Trophoblast cell (in vitro differentiated cells and primary cell): ENCODE measurements around the gene AK3.

Experiments used
- DNase-seq, 2 donors: peaks; one replicate each; pipeline ENCODE4 v3.0.0-alpha.2; 2016
- H2AFZ ChIP-seq: 2 replicates; pipeline ENCODE4 v1.6.1; 2013; ENCODE audit warnings: low read length, moderate library complexity, mild to moderate bottlenecking; ENCODE audit not compliant: insufficient read depth, poor library complexity
- H2AK5ac ChIP-seq: 2 replicates; pipeline ENCODE4 v1.6.1; 2013; ENCODE audit warnings: mild to moderate bottlenecking, low read length
- H2BK120ac ChIP-seq: 2 replicates; pipeline ENCODE4 v1.6.1; 2013; ENCODE audit warnings: low read length, mild to moderate bottlenecking, moderate library complexity; ENCODE audit not compliant: insufficient read depth, poor library complexity
- H2BK12ac ChIP-seq: 2 replicates; pipeline ENCODE4 v1.6.1; 2013; ENCODE audit warnings: mild to moderate bottlenecking, low read length, moderate library complexity
- H2BK5ac ChIP-seq: 2 replicates; pipeline ENCODE4 v1.6.1; 2013; ENCODE audit warnings: low read length, low read depth, moderate library complexity, mild to moderate bottlenecking; ENCODE audit not compliant: poor library complexity
- H3K14ac ChIP-seq: 2 replicates; pipeline ENCODE4 v1.6.1; 2013; ENCODE audit warnings: mild to moderate bottlenecking, low read length
- H3K18ac ChIP-seq: 2 replicates; pipeline ENCODE4 v1.6.1; 2013; ENCODE audit warnings: mild to moderate bottlenecking, low read length
- H3K23ac ChIP-seq: 2 replicates; pipeline ENCODE4 v1.6.1; 2013; ENCODE audit warnings: low read length
- H3K27ac ChIP-seq: 2 replicates; pipeline ENCODE4 v1.5.1; 2013; ENCODE audit warnings: low read depth, mild to moderate bottlenecking, inconsistent platforms, low read length, moderate library complexity
- H3K27me3 ChIP-seq: 2 replicates; pipeline ENCODE4 v1.6.1; 2013; ENCODE audit warnings: inconsistent platforms, mild to moderate bottlenecking, low read length, moderate library complexity; ENCODE audit not compliant: insufficient read depth
- H3K36me3 ChIP-seq, 2 experiments: 1 replicate in 1 of 2; 2 replicates in 1 of 2; pipeline ENCODE4 v1.6.1; 2013; ENCODE audit warnings: low read length in 2 of 2, mild to moderate bottlenecking in 2 of 2, moderate library complexity in 1 of 2; ENCODE audit not compliant: insufficient read depth in 2 of 2, control insufficient read depth in 1 of 2
- H3K4ac ChIP-seq: 2 replicates; pipeline ENCODE4 v1.6.1; 2013; ENCODE audit warnings: low read depth, mild to moderate bottlenecking, low read length, moderate library complexity
- H3K4me1 ChIP-seq, 2 experiments: 1 replicate in 1 of 2; 2 replicates in 1 of 2; pipeline ENCODE4 v1.6.1; 2013; ENCODE audit warnings: low read length in 2 of 2, mild to moderate bottlenecking in 2 of 2, moderate library complexity in 1 of 2; ENCODE audit not compliant: insufficient read depth in 2 of 2, control insufficient read depth in 1 of 2
- H3K4me2 ChIP-seq: 2 replicates; pipeline ENCODE4 v1.6.1; 2013; ENCODE audit warnings: inconsistent platforms, mild to moderate bottlenecking, low read length, moderate library complexity
- H3K4me3 ChIP-seq: 2 replicates; pipeline ENCODE4 v1.5.1; 2013; ENCODE audit warnings: mild to moderate bottlenecking, low read depth, low read length, inconsistent platforms
- H3K79me1 ChIP-seq: one replicate; pipeline ENCODE4 v1.6.1; 2013; ENCODE audit warnings: low read length
- H3K79me2 ChIP-seq: 2 replicates; pipeline ENCODE4 v1.6.1; 2013; ENCODE audit warnings: low read length, mild to moderate bottlenecking; ENCODE audit not compliant: control insufficient read depth, insufficient read depth, poor library complexity
- H3K9ac ChIP-seq: 2 replicates; pipeline ENCODE4 v1.6.1; 2013; ENCODE audit warnings: mild to moderate bottlenecking, low read length
- H3K9me3 ChIP-seq: 2 replicates; pipeline ENCODE4 v1.6.1; 2013; ENCODE audit warnings: low read depth, mild to moderate bottlenecking, control low read depth, inconsistent platforms, low read length; ENCODE audit not compliant: insufficient read depth
- H4K12ac ChIP-seq: 2 replicates; pipeline ENCODE4 v1.6.1; 2013; ENCODE audit warnings: low read depth, mild to moderate bottlenecking, low read length, moderate library complexity
- H4K8ac ChIP-seq: 2 replicates; pipeline ENCODE4 v1.6.1; 2013; ENCODE audit warnings: low read depth, mild to moderate bottlenecking, low read length, moderate library complexity
- H4K91ac ChIP-seq: one replicate; pipeline ENCODE4 v1.6.1; 2013; ENCODE audit warnings: low read depth, mild to moderate bottlenecking, low read length, moderate library complexity
- WGBS: extraction: QIAGEN DNeasy Blood & Tissue Kit; methylation state at CpG from one replicate; pipeline ENCODE4 v1.1.7; 2013; ENCODE audit warnings: missing lambda C conversion rate; ENCODE audit not compliant: insufficient read length, insufficient coverage; ENCODE audit errors: extremely low coverage; 5-methylcytosine and 5-hydroxymethylcytosine counted together

AK3 gene

DNA sequence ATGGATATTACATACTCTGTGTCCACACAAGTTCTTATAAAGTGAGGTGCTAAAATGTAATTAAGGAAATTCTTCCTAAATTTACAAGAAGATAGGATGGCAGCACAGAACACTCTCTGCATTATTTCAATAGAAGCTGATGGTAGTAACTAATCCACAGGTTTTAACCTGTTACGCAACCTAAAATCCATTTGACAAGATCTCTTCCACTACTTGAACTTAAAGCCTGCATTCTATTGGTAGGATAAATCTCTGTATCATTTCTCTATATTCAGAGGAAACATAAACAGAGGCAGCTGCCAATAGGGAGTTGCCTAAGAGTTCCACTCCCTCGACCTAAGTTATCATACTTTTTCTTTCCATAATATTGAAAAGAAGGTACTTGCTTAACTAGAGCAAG lies 40.1 kb downstream of the AK3 start:
- no peak overlapping the region for H4K8ac ChIP-seq
- no peaks in the 10 kb centered on the region for H3K79me2 ChIP-seq
- no peaks in the 10 kb centered on the region for H3K9me3 ChIP-seq
- H2AK5ac ChIP-seq: no peak overlapping the region
- H3K14ac ChIP-seq: no peak overlapping the region
- H3K36me3 ChIP-seq: peaks cover 0 to 4% of the 10 kb centered on the region in 2 experiments
- H3K27me3 ChIP-seq: no peaks in the 10 kb centered on the region
- no peak overlapping the region for H3K9ac ChIP-seq
- H3K4ac ChIP-seq: no peak overlapping the region
- H3K4me2 ChIP-seq: no peak overlapping the region
- no peak overlapping the region for H2BK12ac ChIP-seq
- H4K12ac ChIP-seq: no peak overlapping the region
- DNase-seq: no peak
- no peak overlapping the region for H4K91ac ChIP-seq
- H2AFZ ChIP-seq: no peak overlapping the region
- no peak overlapping the region for H3K27ac ChIP-seq
- H3K18ac ChIP-seq: no peak overlapping the region
- no peak overlapping the region for H2BK120ac ChIP-seq
- H3K79me1 ChIP-seq: no peaks in the 10 kb centered on the region
- H3K4me3 ChIP-seq: no peak overlapping the region
- no peaks in the 10 kb centered on the region for H3K4me1 ChIP-seq
- no CpG with 5 or more reads among the region's 2 CpGs for WGBS
- H2BK5ac ChIP-seq: no peak overlapping the region
- H3K23ac ChIP-seq: no peak overlapping the region

DNA sequence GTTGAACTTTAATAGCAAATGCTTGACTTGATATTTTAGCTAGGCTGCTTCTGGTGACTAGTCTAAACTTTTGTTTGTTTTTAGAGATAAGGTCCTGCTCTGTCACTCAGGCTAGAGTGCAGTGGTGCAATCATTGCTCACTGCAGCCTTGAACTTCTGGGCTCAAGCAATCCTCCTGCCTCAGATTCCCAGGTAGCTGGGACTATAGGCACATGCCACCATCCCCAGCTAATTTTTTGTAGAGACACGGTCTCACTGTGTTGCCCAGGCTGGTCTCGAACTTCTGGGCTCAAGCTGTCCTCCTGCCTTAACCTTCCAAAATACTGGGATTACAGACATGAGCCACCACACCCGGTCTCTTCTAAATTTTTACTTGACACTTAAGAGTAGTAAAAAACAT lies 40.9 kb downstream of the AK3 start:
- Histone ChIP-seq H2AFZ (no peak overlapping the region), H4K91ac (no peak overlapping the region), H3K4me1 (no peaks in the 10 kb centered on the region), H3K9ac (no peak overlapping the region), H2AK5ac (no peak overlapping the region), H3K36me3 (peaks cover 2 to 4% of the 10 kb centered on the region in 2 experiments), H2BK12ac (no peak overlapping the region), H3K4me2 (no peak overlapping the region), H3K14ac (no peak overlapping the region), H3K79me1 (no peaks in the 10 kb centered on the region), H3K27me3 (no peaks in the 10 kb centered on the region), H3K23ac (no peak overlapping the region), H2BK5ac (no peak overlapping the region), H3K4ac (no peak overlapping the region), H4K12ac (no peak overlapping the region), H4K8ac (no peak overlapping the region), H3K27ac (no peak overlapping the region), H3K4me3 (no peak overlapping the region), H3K18ac (no peak overlapping the region), H3K79me2 (no peaks in the 10 kb centered on the region), H3K9me3 (no peaks in the 10 kb centered on the region), H2BK120ac (no peak overlapping the region)
- no CpG with 5 or more reads among the region's 3 CpGs for WGBS
- DNase-seq: no peak

DNA sequence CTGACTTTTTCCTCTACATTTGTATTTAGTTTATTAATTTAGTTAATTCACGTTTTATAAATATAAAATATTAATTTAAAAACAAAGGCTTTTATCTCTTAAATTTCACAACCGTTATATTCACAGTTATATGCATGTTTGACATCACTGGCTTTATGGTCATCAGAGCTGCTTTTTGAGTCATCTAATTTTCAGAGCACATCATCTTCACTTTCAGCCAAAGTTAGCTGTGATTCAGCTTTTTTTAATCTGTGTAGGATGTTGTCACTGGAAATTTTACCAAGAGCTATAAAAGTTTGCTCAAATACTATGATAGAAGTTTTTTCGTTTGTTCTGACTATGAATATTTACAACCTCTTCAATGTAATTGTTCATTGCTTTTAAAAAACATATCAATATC lies 49.2 kb downstream of the AK3 start:
- Histone ChIP-seq H3K9me3 (no peaks in the 10 kb centered on the region), H4K8ac (no peak overlapping the region), H3K18ac (no peak overlapping the region), H4K91ac (no peak overlapping the region), H2BK12ac (no peak overlapping the region), H2BK5ac (no peak overlapping the region), H3K27ac (no peak overlapping the region), H3K79me1 (no peaks in the 10 kb centered on the region), H2BK120ac (no peak overlapping the region), H3K4me1 (no peaks in the 10 kb centered on the region), H3K79me2 (no peaks in the 10 kb centered on the region), H3K9ac (no peak overlapping the region), H3K23ac (no peak overlapping the region), H2AFZ (no peak overlapping the region), H3K27me3 (no peaks in the 10 kb centered on the region), H3K4me2 (no peak overlapping the region), H2AK5ac (no peak overlapping the region), H3K4me3 (no peak overlapping the region), H3K14ac (no peak overlapping the region), H4K12ac (no peak overlapping the region), H3K4ac (no peak overlapping the region), H3K36me3 (peaks cover 4 to 8% of the 10 kb centered on the region in 2 experiments)
- no CpG with 5 or more reads among the region's 3 CpGs for WGBS
- DNase-seq: no peak

DNA sequence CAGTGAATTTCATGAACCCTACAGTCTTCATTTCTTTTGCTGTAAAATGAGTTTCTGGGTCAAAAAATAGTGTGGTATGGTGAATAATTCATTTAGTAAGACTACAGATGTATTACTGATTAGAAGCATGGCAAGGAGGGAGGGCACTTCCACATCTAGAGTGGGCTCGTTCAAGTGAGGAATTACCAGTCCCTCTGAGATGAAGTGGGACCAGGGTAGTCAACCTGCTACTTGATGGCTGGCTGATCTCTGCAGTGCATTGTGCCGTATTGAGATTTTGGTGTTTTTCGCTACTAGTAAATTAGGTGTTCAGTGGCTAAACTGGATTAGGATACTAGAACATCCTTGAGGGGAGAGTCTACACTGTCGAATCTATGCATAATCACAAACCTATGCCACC lies 50.9 kb downstream of the AK3 start:
- Histone ChIP-seq H3K4me1 (no peaks in the 10 kb centered on the region), H3K27ac (no peak overlapping the region), H2BK120ac (no peak overlapping the region), H2BK12ac (no peak overlapping the region), H3K79me2 (no peaks in the 10 kb centered on the region), H2AFZ (no peak overlapping the region), H3K4me2 (no peak overlapping the region), H2BK5ac (no peak overlapping the region), H3K79me1 (no peaks in the 10 kb centered on the region), H3K23ac (no peak overlapping the region), H2AK5ac (no peak overlapping the region), H3K4me3 (no peak overlapping the region), H3K9ac (no peak overlapping the region), H3K9me3 (no peaks in the 10 kb centered on the region), H3K36me3 (peaks cover 5 to 11% of the 10 kb centered on the region in 2 experiments), H3K27me3 (no peaks in the 10 kb centered on the region), H4K91ac (no peak overlapping the region), H3K14ac (no peak overlapping the region), H3K18ac (no peak overlapping the region), H4K12ac (no peak overlapping the region), H3K4ac (no peak overlapping the region), H4K8ac (no peak overlapping the region)
- no peak for DNase-seq
- no CpG with 5 or more reads among the region's 4 CpGs for WGBS
